Keratinocyte (primary cell): ENCODE data around the gene TOP3B.

ENCODE experiments used
- EZH2 ChIP-seq: IDR thresholded peaks from one replicate; pipeline ENCODE4 v1.6.1; 2012; ENCODE audit warnings: inconsistent platforms, mild to moderate bottlenecking, low read length, moderate library complexity
- TF ChIP-seq, protein P1 (sequence below), 3 experiments: IDR thresholded peaks in 1 of 3; conservative IDR thresholded peaks in 1 of 3; optimal IDR thresholded peaks in 1 of 3; 2 replicates in 2 of 3; 3 replicates in 1 of 3; pipeline versions ENCODE3 to v1.5.1; 2011; ENCODE audit warnings: low read length in 3 of 3, mild to moderate bottlenecking in 3 of 3, moderate library complexity in 2 of 3, control low read depth in 1 of 3, inconsistent platforms in 1 of 3; ENCODE audit not compliant: insufficient read depth in 2 of 3; ENCODE audit errors: extremely low read depth in 1 of 3

GRCh38 chr22:21917959-21918261 lies 64.7 kb downstream of the TOP3B start:
- TF ChIP-seq, protein P1, sequence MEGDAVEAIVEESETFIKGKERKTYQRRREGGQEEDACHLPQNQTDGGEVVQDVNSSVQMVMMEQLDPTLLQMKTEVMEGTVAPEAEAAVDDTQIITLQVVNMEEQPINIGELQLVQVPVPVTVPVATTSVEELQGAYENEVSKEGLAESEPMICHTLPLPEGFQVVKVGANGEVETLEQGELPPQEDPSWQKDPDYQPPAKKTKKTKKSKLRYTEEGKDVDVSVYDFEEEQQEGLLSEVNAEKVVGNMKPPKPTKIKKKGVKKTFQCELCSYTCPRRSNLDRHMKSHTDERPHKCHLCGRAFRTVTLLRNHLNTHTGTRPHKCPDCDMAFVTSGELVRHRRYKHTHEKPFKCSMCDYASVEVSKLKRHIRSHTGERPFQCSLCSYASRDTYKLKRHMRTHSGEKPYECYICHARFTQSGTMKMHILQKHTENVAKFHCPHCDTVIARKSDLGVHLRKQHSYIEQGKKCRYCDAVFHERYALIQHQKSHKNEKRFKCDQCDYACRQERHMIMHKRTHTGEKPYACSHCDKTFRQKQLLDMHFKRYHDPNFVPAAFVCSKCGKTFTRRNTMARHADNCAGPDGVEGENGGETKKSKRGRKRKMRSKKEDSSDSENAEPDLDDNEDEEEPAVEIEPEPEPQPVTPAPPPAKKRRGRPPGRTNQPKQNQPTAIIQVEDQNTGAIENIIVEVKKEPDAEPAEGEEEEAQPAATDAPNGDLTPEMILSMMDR (optimal IDR thresholded peaks at IDR 0.05 in 1 of 3, IDR thresholded peaks at IDR 0.05 in 1 of 3, conservative IDR thresholded peaks at IDR 0.05 in 1 of 3; ENCODE audit: extremely low read depth in 1 of 3, insufficient read depth in 2 of 3, low read length in 3 of 3), result no peak
- TF ChIP-seq EZH2, result no peak
